HL-60 (cell line): Measurements from ENCODE around the gene ADAM23.

Experiments used
- DNase-seq, 2 experiments: peaks; one replicate each; pipeline ENCODE4 v3.0.0-alpha.2; 2010 to 2020; ENCODE audit warnings: low read depth in 1 of 2, low spot score in 1 of 2
- H3K27ac ChIP-seq: fragments of 250-450 bp; sonication (Bioruptor Pico); replicated peaks from 2 replicates; pipeline ENCODE4 v1.5.1; 2020; ENCODE audit warnings: mild to moderate bottlenecking, moderate library complexity
- H3K27me3 ChIP-seq: fragments of 250-450 bp; sonication (Bioruptor Pico); 2 replicates; pipeline ENCODE4 v1.5.1; 2021; ENCODE audit warnings: mild to moderate bottlenecking, moderate library complexity; ENCODE audit not compliant: insufficient read depth, poor library complexity, severe bottlenecking
- H3K4me3 ChIP-seq: replicated peaks from 2 replicates; pipeline ENCODE4 v1.5.1; 2011; ENCODE audit warnings: mild to moderate bottlenecking, control low read depth, low read length; ENCODE audit not compliant: insufficient read depth
- CTCF ChIP-seq: IDR thresholded peaks from one replicate; pipeline ENCODE4 v1.5.1; 2011; ENCODE audit warnings: low read length, control low read depth, inconsistent platforms; ENCODE audit not compliant: insufficient read depth
- GABPA ChIP-seq: IDR thresholded peaks from 2 replicates; pipeline ENCODE4 v1.6.1; 2012; ENCODE audit warnings: low read depth
- POLR2AphosphoS5 ChIP-seq: IDR thresholded peaks from 2 replicates; pipeline ENCODE4 v1.6.1; 2012; ENCODE audit warnings: low read depth
- REST ChIP-seq: IDR thresholded peaks from 2 replicates; pipeline ENCODE4 v1.6.1; 2012; ENCODE audit warnings: low read depth; ENCODE audit not compliant: insufficient replicate concordance
- SPI1 ChIP-seq: IDR thresholded peaks from 2 replicates; pipeline ENCODE4 v1.6.1; 2012; ENCODE audit warnings: low read depth, mild to moderate bottlenecking, borderline replicate concordance

Gene ADAM23

GRCh38 chr2:206420721-206421120, 22.6 kb upstream of the ADAM23 start:
- H3K4me3 ChIP-seq: no peak overlapping the region
- no peak overlapping the region for H3K27ac ChIP-seq
- TF ChIP-seq SPI1 (no peak), GABPA (no peak), CTCF (no peak), REST (no peak), POLR2AphosphoS5 (no peak)
- no peaks in the 10 kb centered on the region for H3K27me3 ChIP-seq
- DNase-seq: no peak

DNA sequence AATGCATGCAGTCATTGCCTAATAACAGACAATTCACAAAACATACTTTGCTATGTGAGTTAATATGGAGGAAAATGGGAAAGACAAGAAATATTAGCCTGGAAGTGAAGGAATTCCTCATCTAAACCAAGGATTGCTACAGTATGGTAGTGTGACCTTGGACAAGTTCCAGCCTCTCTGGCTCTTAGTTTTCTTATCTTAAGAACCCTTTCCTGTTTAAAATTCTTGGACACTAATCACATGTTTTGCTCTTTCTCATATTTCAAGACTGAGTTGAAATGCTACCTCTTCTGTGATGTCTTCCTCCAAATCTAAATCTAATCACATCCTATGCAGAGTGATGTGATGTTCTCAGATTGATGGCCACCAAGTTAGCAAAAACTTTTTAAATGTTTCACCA, 20.8 kb upstream of the ADAM23 start:
- TF ChIP-seq SPI1: no peak
- TF ChIP-seq POLR2AphosphoS5: no peak
- no peak for TF ChIP-seq REST
- no peak for TF ChIP-seq CTCF
- no peak for TF ChIP-seq GABPA
- H3K27me3 ChIP-seq: no peaks in the 10 kb centered on the region

GRCh38 chr2:206423147-206423546, 20.2 kb upstream of the ADAM23 start:
- no peak for DNase-seq
- TF ChIP-seq GABPA (no peak), REST (no peak), CTCF (no peak), POLR2AphosphoS5 (no peak), SPI1 (no peak)

More for the DNA sequence above, 20.8 kb upstream of the ADAM23 start:
- H3K4me3 ChIP-seq: no peak overlapping the region
- H3K27ac ChIP-seq: no peak overlapping the region
- no peak for DNase-seq

More at GRCh38 chr2:206423147-206423546, 20.2 kb upstream of the ADAM23 start:
- no peaks in the 10 kb centered on the region for H3K27me3 ChIP-seq
- H3K27ac ChIP-seq: no peak overlapping the region
- H3K4me3 ChIP-seq: no peak overlapping the region
